Common myeloid progenitor, CD34-positive (primary cell): ENCODE results near the gene CTNND1.
A peak's percentile ranks its signal among the peaks of the same experiment; 100 is the strongest.

Experiments used
- CTCF ChIA-PET: fragments of 350-600 bp; sonication (Branson Sonifier 250); formaldehyde crosslinking; loops from one replicate; lab custom pipeline; 2021; ENCODE audit warnings: antibody characterized with exemption; lab: Charles Lee
- POLR2A ChIA-PET: fragments of 350-600 bp; sonication (Branson Sonifier 250); formaldehyde crosslinking; loops from one replicate; lab custom pipeline; 2021; ENCODE audit warnings: antibody characterized with exemption; lab: Charles Lee
- DNase-seq, 3 donors: peaks; one replicate each; pipeline versions ENCODE4 v3.0.0 to v3.0.0-alpha.2; 2013
- H3K27ac ChIP-seq, 2 experiments: 1 replicate in 1 of 2; 2 replicates in 1 of 2; pipeline ENCODE4 v1.7.0; 2013; ENCODE audit warnings: inconsistent platforms in 2 of 2, low read length in 2 of 2, mild to moderate bottlenecking in 2 of 2, low read depth in 1 of 2, moderate library complexity in 1 of 2; ENCODE audit not compliant: severe bottlenecking in 2 of 2, insufficient read depth in 1 of 2, poor library complexity in 1 of 2
- H3K27me3 ChIP-seq, 5 experiments: replicated peaks in 2 of 5; 1 replicate in 3 of 5; 2 replicates in 2 of 5; pipeline versions ENCODE4 v1.6.1 to v1.7.0; 2013; ENCODE audit warnings: low read length in 4 of 5, mild to moderate bottlenecking in 2 of 5, moderate library complexity in 2 of 5, inconsistent platforms in 1 of 5; ENCODE audit not compliant: insufficient read depth in 5 of 5, control insufficient read depth in 4 of 5
- H3K36me3 ChIP-seq, 4 experiments: 1 replicate in 2 of 4; 2 replicates in 2 of 4; pipeline versions ENCODE4 v1.6.1 to v1.7.0; 2013; ENCODE audit warnings: low read length in 3 of 4, control low read depth in 1 of 4, mild to moderate bottlenecking in 1 of 4; ENCODE audit not compliant: control insufficient read depth in 4 of 4, insufficient read depth in 4 of 4
- H3K4me1 ChIP-seq, 4 experiments: 1 replicate in 3 of 4; 2 replicates in 1 of 4; pipeline versions ENCODE4 v1.6.1 to v1.7.1; 2013; ENCODE audit warnings: low read length in 3 of 4, mild to moderate bottlenecking in 3 of 4, control low read depth in 1 of 4, inconsistent platforms in 1 of 4, moderate library complexity in 1 of 4; ENCODE audit not compliant: control insufficient read depth in 4 of 4, insufficient read depth in 4 of 4; ENCODE audit errors: control extremely low read depth in 1 of 4
- H3K4me3 ChIP-seq, 7 experiments: 1 replicate in 4 of 7; 2 replicates in 3 of 7; pipeline versions ENCODE4 v1.5.1 to v1.7.0; 2013; ENCODE audit warnings: mild to moderate bottlenecking in 7 of 7, low read length in 6 of 7, moderate library complexity in 6 of 7, inconsistent platforms in 2 of 7, low read depth in 2 of 7, control low read depth in 1 of 7; ENCODE audit not compliant: insufficient read depth in 4 of 7, control insufficient read depth in 1 of 7; ENCODE audit errors: extremely low read depth in 1 of 7
- H3K9me3 ChIP-seq, 5 experiments: 1 replicate in 4 of 5; 2 replicates in 1 of 5; pipeline versions ENCODE4 v1.6.1 to v1.7.1; 2013; ENCODE audit warnings: low read length in 4 of 5, mild to moderate bottlenecking in 2 of 5, inconsistent platforms in 1 of 5, low read depth in 1 of 5, moderate library complexity in 1 of 5; ENCODE audit not compliant: control insufficient read depth in 4 of 5, insufficient read depth in 2 of 5; ENCODE audit errors: control extremely low read depth in 1 of 5
- WGBS: methylation state at CpG from one replicate; pipeline ENCODE4 v1.1.5; 2013; ENCODE audit not compliant: insufficient coverage; 5-methylcytosine and 5-hydroxymethylcytosine counted together

CTNND1 gene

GRCh38 chr11:57777969-57778317 is 16.3 kb downstream of the CTNND1 start:
- Histone ChIP-seq H3K4me1 (peaks cover 2 to 37% (median 19%) of the 10 kb centered on the region in 4 experiments), H3K9me3 (no peaks in the 10 kb centered on the region), H3K4me3 (no peak overlapping the region), H3K27me3 (no peaks in the 10 kb centered on the region), H3K27ac (no peak overlapping the region), H3K36me3 (peaks cover 0 to 11% (median 2%) of the 10 kb centered on the region in 4 experiments)
- 83% methylated on average over 2 of the region's 3 CpGs for WGBS
- POLR2A ChIA-PET = no interaction called here
- no peak for DNase-seq
- CTCF ChIA-PET = interaction anchor here (1.1 to 32.2 kb wide), 3 partner anchors 16 to 19 kb away, joined by 3 to 571 read pairs (median 8); partner anchors contain the start of gene CTNND1

GRCh38 chr11:57778318-57779037 is 16.9 kb downstream of the CTNND1 start:
- H3K36me3 ChIP-seq = peaks cover 0 to 11% (median 2%) of the 10 kb centered on the region in 4 experiments
- no peak for DNase-seq
- H3K27ac ChIP-seq = no peak overlapping the region
- no peak overlapping the region for H3K4me3 ChIP-seq
- no peaks in the 10 kb centered on the region for H3K27me3 ChIP-seq
- H3K4me1 ChIP-seq = peaks cover 2 to 37% (median 19%) of the 10 kb centered on the region in 4 experiments
- WGBS = 37% methylated on average over 5 of the region's 6 CpGs
- POLR2A ChIA-PET = interaction anchor here (0.7 to 1.1 kb wide), 2 partner anchors 13 to 15 kb away, joined by 3 read pairs; no protein-coding TSS in a partner anchor
- no peaks in the 10 kb centered on the region for H3K9me3 ChIP-seq
- CTCF ChIA-PET = interaction anchor here (0.7 to 32.2 kb wide), 6 partner anchors 12 to 27 kb away, joined by 3 to 571 read pairs (median 5); partner anchors contain the start of genes BTBD18 and CTNND1

DNA sequence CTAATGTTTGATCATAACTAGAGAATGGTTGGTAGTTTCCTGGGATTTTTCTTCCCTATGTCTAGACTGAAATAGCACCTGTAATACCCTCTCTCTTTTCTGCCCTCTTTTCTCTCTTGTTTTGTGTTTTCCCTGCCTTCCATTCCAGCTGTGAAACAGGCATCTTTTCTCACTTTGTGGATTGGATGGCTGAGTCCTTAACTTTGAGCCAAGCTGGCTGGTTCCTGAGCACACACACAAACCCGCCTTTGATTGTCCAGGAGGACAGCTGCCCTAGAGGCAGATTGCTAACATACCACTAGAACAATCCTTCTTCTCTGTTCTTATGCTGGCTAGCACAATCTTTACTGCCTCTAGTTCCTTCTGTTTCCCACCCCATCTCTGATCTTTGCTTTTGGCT is 17.7 kb downstream of the CTNND1 start:
- Histone ChIP-seq H3K36me3 (peaks cover 0 to 11% (median 2%) of the 10 kb centered on the region in 4 experiments), H3K9me3 (no peaks in the 10 kb centered on the region), H3K4me1 (peaks cover 2 to 37% (median 19%) of the 10 kb centered on the region in 4 experiments), H3K4me3 (no peak overlapping the region), H3K27me3 (no peaks in the 10 kb centered on the region), H3K27ac (no peak overlapping the region)
- no CpG with 5 or more reads among the region's 1 CpG for WGBS
- CTCF ChIA-PET = interaction anchor here (0.6 to 32.2 kb wide), 4 partner anchors 12 to 28 kb away, joined by 3 to 571 read pairs (median 5); partner anchors contain the start of gene BTBD18
- no peak for DNase-seq
- POLR2A ChIA-PET = interaction anchor here (0.7 to 1.1 kb wide), 2 partner anchors 13 to 14 kb away, joined by 3 read pairs; no protein-coding TSS in a partner anchor

DNA sequence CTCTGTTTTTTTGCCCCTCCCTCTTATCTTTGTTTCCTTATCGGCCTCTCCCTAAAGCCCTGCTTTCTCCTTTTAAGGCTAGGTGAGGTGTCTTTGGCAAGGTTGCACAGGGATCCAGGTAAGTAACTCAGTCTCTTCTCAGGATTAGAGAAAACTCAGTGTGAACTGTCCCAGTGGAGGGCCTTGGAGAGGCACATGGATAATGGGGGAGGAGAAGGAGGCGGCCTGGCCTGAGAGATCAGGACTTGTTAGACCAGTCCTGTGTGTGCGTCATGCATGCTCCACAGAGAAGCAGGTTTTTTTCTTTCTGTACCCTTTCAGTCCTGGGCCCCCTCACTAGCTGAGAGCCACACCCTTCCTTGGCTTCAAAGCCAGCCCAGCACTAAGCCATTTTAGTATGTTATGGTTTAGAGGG is 19.9 kb downstream of the CTNND1 start:
- POLR2A ChIA-PET = no interaction called here
- no peak overlapping the region for H3K27ac ChIP-seq
- no peak for DNase-seq

DNA sequence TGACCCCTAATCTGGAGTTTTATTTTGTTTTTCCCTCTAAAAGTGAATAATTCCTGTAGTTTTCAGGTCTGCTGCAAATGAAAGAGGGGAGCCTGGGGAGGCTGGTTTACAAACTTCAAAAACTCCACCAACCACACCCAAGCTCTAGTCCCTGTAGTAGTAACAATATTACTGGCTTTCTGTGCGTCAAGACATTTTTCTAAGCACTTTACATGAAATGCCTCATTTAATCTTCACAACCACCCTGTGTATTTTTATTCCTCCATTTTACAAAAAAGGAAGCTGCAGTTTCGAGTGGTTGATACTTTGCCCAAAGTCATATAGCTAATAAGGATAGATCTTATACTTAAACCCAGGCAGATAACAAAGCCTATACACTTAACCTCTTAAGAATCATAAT is 23.5 kb downstream of the CTNND1 start:
- no peaks in the 10 kb centered on the region for H3K27me3 ChIP-seq
- H3K9me3 ChIP-seq = no peaks in the 10 kb centered on the region
- peaks cover 0 to 11% (median 2%) of the 10 kb centered on the region in 4 experiments for H3K36me3 ChIP-seq
- no peak overlapping the region for H3K27ac ChIP-seq
- 78% methylated on average over 1 of the region's 2 CpGs for WGBS
- H3K4me3 ChIP-seq = no peak overlapping the region
- DNase-seq = no peak
- peaks cover 0 to 34% (median 4%) of the 10 kb centered on the region in 4 experiments for H3K4me1 ChIP-seq
- CTCF ChIA-PET = interaction anchor here (26.8 to 32.2 kb wide), 2 partner anchors 12 to 16 kb away, joined by 571 read pairs; partner anchors contain the start of gene CTNND1
- POLR2A ChIA-PET = no interaction called here

More for the DNA sequence above, 19.9 kb downstream of the CTNND1 start:
- WGBS = no CpG with 5 or more reads among the region's 3 CpGs
- Histone ChIP-seq H3K4me3 (no peak overlapping the region), H3K36me3 (peaks cover 0 to 12% (median under 1%) of the 10 kb centered on the region in 4 experiments), H3K4me1 (peaks cover 2 to 26% (median 13%) of the 10 kb centered on the region in 4 experiments), H3K9me3 (no peaks in the 10 kb centered on the region), H3K27me3 (no peaks in the 10 kb centered on the region)
- CTCF ChIA-PET = interaction anchor here (0.6 to 32.2 kb wide), 4 partner anchors 10 to 254 kb away, joined by 3 to 571 read pairs (median 3); no protein-coding TSS in a partner anchor

GRCh38 chr11:57786436-57786835 is 24.8 kb downstream of the CTNND1 start:
- WGBS = 100% methylated on average over 2 of the region's 4 CpGs
- POLR2A ChIA-PET = no interaction called here

More at GRCh38 chr11:57786436-57786835, 24.8 kb downstream of the CTNND1 start:
- CTCF ChIA-PET = interaction anchor here (26.8 kb wide), 1 partner anchor 17 kb away, joined by 571 read pairs; the partner anchor contains the start of gene CTNND1
- Histone ChIP-seq H3K9me3 (no peaks in the 10 kb centered on the region), H3K4me1 (peaks cover under 1 to 46% (median 10%) of the 10 kb centered on the region in 4 experiments), H3K4me3 (peak overlapping the region in 1 of 7 experiments; percentile 13), H3K36me3 (peaks cover 0 to 7% (median 3%) of the 10 kb centered on the region in 4 experiments), H3K27me3 (no peaks in the 10 kb centered on the region), H3K27ac (no peak overlapping the region)
- DNase-seq = no peak
